OCI-LY1 (cell line): Measurements from ENCODE around the gene EFEMP2.

Experiments
- H2AFZ ChIP-seq: fragments of 200-600 bp; sonication (generic), shearing (Covaris generic); 2 replicates; pipeline ENCODE4 v1.6.0; 2014; ENCODE audit warnings: antibody characterized with exemption, mild to moderate bottlenecking, low read length
- H3F3A ChIP-seq: fragments of 200-600 bp; sonication (generic), shearing (Covaris generic); 2 replicates; pipeline ENCODE4 v1.6.0; 2014; ENCODE audit warnings: mild to moderate bottlenecking, antibody characterized with exemption, low read length, moderate library complexity; ENCODE audit not compliant: insufficient read depth
- H3K27ac ChIP-seq: fragments of 200-600 bp; sonication (generic); 2 replicates; pipeline ENCODE4 v1.5.1; 2014; ENCODE audit warnings: low read length, mixed run types, mild to moderate bottlenecking, low read depth; ENCODE audit not compliant: poor library complexity, severe bottlenecking
- H3K27me3 ChIP-seq: fragments of 200-600 bp; sonication (generic); 2 replicates; pipeline ENCODE4 v1.6.0; 2014; ENCODE audit warnings: antibody characterized with exemption, mild to moderate bottlenecking, low read length, moderate library complexity; ENCODE audit not compliant: insufficient read depth
- H3K36me3 ChIP-seq: fragments of 200-600 bp; sonication (generic); 2 replicates; pipeline ENCODE4 v1.6.1; 2014; ENCODE audit warnings: mild to moderate bottlenecking, antibody characterized with exemption, low read length, moderate library complexity, mixed read lengths; ENCODE audit not compliant: insufficient read depth
- H3K4me1 ChIP-seq: fragments of 200-600 bp; sonication (generic); 2 replicates; pipeline ENCODE4 v1.5.1; 2014; ENCODE audit warnings: mild to moderate bottlenecking, low read length, moderate library complexity; ENCODE audit not compliant: insufficient read depth, severe bottlenecking
- H3K4me2 ChIP-seq: fragments of 200-600 bp; sonication (generic), shearing (Covaris generic); 2 replicates; pipeline ENCODE4 v1.6.1; 2014; ENCODE audit warnings: low read length
- H3K4me3 ChIP-seq: fragments of 200-600 bp; sonication (generic); 2 replicates; pipeline ENCODE4 v1.5.1; 2014; ENCODE audit warnings: low read length, low read depth, mild to moderate bottlenecking, mixed read lengths; ENCODE audit not compliant: poor library complexity, severe bottlenecking
- H3K79me2 ChIP-seq: fragments of 200-600 bp; shearing (Covaris generic); 2 replicates; pipeline ENCODE4 v1.6.1; 2016; ENCODE audit warnings: mixed run types, low read length, mixed read lengths; ENCODE audit not compliant: insufficient read depth
- H3K9ac ChIP-seq: fragments of 200-600 bp; sonication (generic), shearing (Covaris generic); 2 replicates; pipeline ENCODE4 v1.6.1; 2014; ENCODE audit warnings: mild to moderate bottlenecking, low read length, mixed read lengths
- H3K9me2 ChIP-seq: fragments of 200-600 bp; sonication (generic), shearing (Covaris generic); 2 replicates; pipeline ENCODE4 v1.6.1; 2014; ENCODE audit warnings: low read depth, mild to moderate bottlenecking, low read length, mixed read lengths
- H3K9me3 ChIP-seq: fragments of 200-600 bp; shearing (Covaris generic); 2 replicates; pipeline ENCODE4 v1.6.1; 2014; ENCODE audit warnings: low read length, mixed read lengths
- H4K20me1 ChIP-seq: fragments of 200-600 bp; sonication (generic), shearing (Covaris generic); 2 replicates; pipeline ENCODE4 v1.6.0; 2016; ENCODE audit warnings: mild to moderate bottlenecking, low read length; ENCODE audit not compliant: insufficient read depth
- CTCF ChIP-seq: fragments of 200-600 bp; sonication (generic), shearing (Covaris generic); IDR thresholded peaks from 2 replicates; pipeline ENCODE4 v1.5.1; 2017; ENCODE audit warnings: mild to moderate bottlenecking, antibody characterized with exemption, low read length, moderate library complexity, mixed read lengths
- EZH2 ChIP-seq: fragments of 200-600 bp; sonication (generic), shearing (Covaris generic); IDR thresholded peaks from 2 replicates; pipeline ENCODE4 v1.8.0; 2017; ENCODE audit warnings: borderline replicate concordance, mixed run types, mild to moderate bottlenecking, antibody characterized with exemption, low read length, moderate library complexity, mixed read lengths

The EFEMP2 gene

GRCh38 chr11:65916391-65916790 is 43.8 kb upstream of the EFEMP2 start:
- H4K20me1 ChIP-seq, result no peaks in the 10 kb centered on the region
- no peak for TF ChIP-seq EZH2
- TF ChIP-seq CTCF, result no peak
- H3K79me2 ChIP-seq, result no peaks in the 10 kb centered on the region
- H3K9ac ChIP-seq, result no peak overlapping the region
- peaks cover 24% of the 10 kb centered on the region for H3K4me1 ChIP-seq
- H3K4me3 ChIP-seq, result no peak overlapping the region
- no peaks in the 10 kb centered on the region for H3K36me3 ChIP-seq
- no peak overlapping the region for H2AFZ ChIP-seq
- H3K9me3 ChIP-seq, result no peaks in the 10 kb centered on the region
- no peaks in the 10 kb centered on the region for H3K27me3 ChIP-seq
- H3K4me2 ChIP-seq, result no peak overlapping the region
- no peaks in the 10 kb centered on the region for H3F3A ChIP-seq
- H3K27ac ChIP-seq, result no peak overlapping the region
- no peaks in the 10 kb centered on the region for H3K9me2 ChIP-seq

GRCh38 chr11:65915821-65916251 is 43.2 kb upstream of the EFEMP2 start:
- no peaks in the 10 kb centered on the region for H3K9me2 ChIP-seq
- H3K36me3 ChIP-seq, result no peaks in the 10 kb centered on the region
- H3K79me2 ChIP-seq, result no peaks in the 10 kb centered on the region
- no peak overlapping the region for H3K4me2 ChIP-seq
- no peaks in the 10 kb centered on the region for H3F3A ChIP-seq
- no peak overlapping the region for H2AFZ ChIP-seq
- H4K20me1 ChIP-seq, result no peaks in the 10 kb centered on the region
- H3K4me1 ChIP-seq, result peaks cover 24% of the 10 kb centered on the region
- no peaks in the 10 kb centered on the region for H3K27me3 ChIP-seq
- no peak overlapping the region for H3K27ac ChIP-seq
- H3K9me3 ChIP-seq, result no peaks in the 10 kb centered on the region
- TF ChIP-seq CTCF (no peak), EZH2 (no peak)
- H3K9ac ChIP-seq, result no peak overlapping the region
- H3K4me3 ChIP-seq, result no peak overlapping the region

- Histone ChIP-seq H3K27me3 (peaks cover 5% of the 10 kb centered on the region; the same call in 1 of the 2 replicates), H3K79me2 (no peaks in the 10 kb centered on the region), H3K4me1 (peaks cover 18% of the 10 kb centered on the region), H3K36me3 (no peaks in the 10 kb centered on the region), H3K27ac (no peak overlapping the region), H3K9me2 (no peaks in the 10 kb centered on the region), H2AFZ (no peak overlapping the region), H3K9ac (no peak overlapping the region), H3K4me3 (no peak overlapping the region), H3K9me3 (no peaks in the 10 kb centered on the region), H3K4me2 (no peak overlapping the region), H4K20me1 (no peaks in the 10 kb centered on the region), H3F3A (no peaks in the 10 kb centered on the region)
- TF ChIP-seq CTCF (no peak), EZH2 (no peak)
These were observed 42.7 kb upstream of the EFEMP2 start for GRCh38 chr11:65915101-65915820.
